Lower lobe of right lung (tissue), 2 donors: ENCODE results near the gene RIPK4. TPM values are rescaled to one million over a fixed set of nuclear protein-coding genes. Genes with fewer than 3 reads are reported as not detected.

Experiments
- ATAC-seq, 2 donors: fragments of 200-7000 bp; cut with Tn5 transposase; one replicate each; pipeline ENCODE4 v1.9.1; 2020 to 2022; ENCODE audit warnings: mild to moderate bottlenecking in 2 of 2, moderate library complexity in 2 of 2
- DNase-seq: peaks from one replicate; pipeline ENCODE4 v3.0.0-alpha.2; 2020
- H3K27ac ChIP-seq: fragments of 200-600 bp; one replicate; pipeline ENCODE4 v1.8.0; 2022
- H3K27me3 ChIP-seq: fragments of 200-600 bp; one replicate; pipeline ENCODE4 v1.8.0; 2022; ENCODE audit warnings: low read depth
- H3K36me3 ChIP-seq: fragments of 200-600 bp; one replicate; pipeline ENCODE4 v1.8.0; 2022; ENCODE audit warnings: mild to moderate bottlenecking
- H3K4me1 ChIP-seq: fragments of 200-600 bp; one replicate; pipeline ENCODE4 v1.8.0; 2022
- H3K4me3 ChIP-seq: fragments of 200-600 bp; one replicate; pipeline ENCODE4 v1.8.0; 2022; ENCODE audit warnings: mild to moderate bottlenecking
- H3K9me3 ChIP-seq: fragments of 200-600 bp; one replicate; pipeline ENCODE4 v1.8.0; 2022
- CTCF ChIP-seq: fragments of 200-600 bp; IDR thresholded peaks from one replicate; pipeline ENCODE4 v1.8.0; 2022; ENCODE audit warnings: antibody characterized with exemption, mild to moderate bottlenecking
- intact Hi-C: fragments of 100-400 bp; cut with DNase I; formaldehyde crosslinking; loops from one replicate; pipeline ENCODE4 v1.11.0; 2022
- total RNA-seq: library from RNA; stranded (reverse); fragmentation: NEBNext Ultra II Directional; extraction: Animal tissue kit (Norgen Biotek cat#: 25700); gene quantifications from one replicate; pipeline ENCODE4 v1.2.1, GENCODE V29; 2021
- donor health status: DM: no; HTN: yes; CAD: no; lungs with severe emphysema.

Gene RIPK4
- total RNA-seq, 1 donor from 2014 or later: 8.7 TPM

- Histone ChIP-seq H3K27me3 (peaks cover 39% of the 10 kb centered on the region), H3K9me3 (no peaks in the 10 kb centered on the region), H3K27ac (no peak overlapping the region), H3K4me3 (no peak overlapping the region), H3K4me1 (peaks cover under 1% of the 10 kb centered on the region), H3K36me3 (no peaks in the 10 kb centered on the region)
- DNase-seq (no peak), ATAC-seq (peak in 1 of 2 donors; percentile 45)
- no peak for TF ChIP-seq CTCF
- intact Hi-C loops: no loop called here
Observed at GRCh38 chr21:41783476-41784180, 16.8 kb upstream of the RIPK4 start.

- no peak for TF ChIP-seq CTCF
- Histone ChIP-seq H3K4me1 (peaks cover 8% of the 10 kb centered on the region), H3K4me3 (no peak overlapping the region), H3K36me3 (no peaks in the 10 kb centered on the region), H3K27ac (no peak overlapping the region), H3K27me3 (peaks cover 49% of the 10 kb centered on the region), H3K9me3 (no peaks in the 10 kb centered on the region)
- intact Hi-C loops: no loop called here
- no peak for DNase-seq
- ATAC-seq: no peak
Observed at GRCh38 chr21:41781050-41781410, 14.2 kb upstream of the RIPK4 start.

- Histone ChIP-seq H3K9me3 (no peaks in the 10 kb centered on the region), H3K36me3 (no peaks in the 10 kb centered on the region), H3K27me3 (peaks cover 51% of the 10 kb centered on the region), H3K4me1 (peaks cover 8% of the 10 kb centered on the region), H3K27ac (no peak overlapping the region), H3K4me3 (no peak overlapping the region)
- no peak for TF ChIP-seq CTCF
- ATAC-seq (no peak), DNase-seq (no peak)
- intact Hi-C loops: no loop called here
Observed at GRCh38 chr21:41780337-41781049, 13.6 kb upstream of the RIPK4 start.

GRCh38 chr21:41779659-41780058 lies 12.8 kb upstream of the RIPK4 start:
- H3K4me1 ChIP-seq: peaks cover 8% of the 10 kb centered on the region
- H3K4me3 ChIP-seq: no peak overlapping the region
- H3K9me3 ChIP-seq: no peaks in the 10 kb centered on the region
- intact Hi-C loops: loop anchor here (10.0 kb wide), 1 partner anchor 165 kb away; no protein-coding TSS in a partner anchor
- H3K27ac ChIP-seq: no peak overlapping the region
- no peaks in the 10 kb centered on the region for H3K36me3 ChIP-seq
- DNase-seq (no peak), ATAC-seq (no peak)
- TF ChIP-seq CTCF: no peak
- peaks cover 52% of the 10 kb centered on the region for H3K27me3 ChIP-seq

- ATAC-seq (peak; percentile 52 to 65), DNase-seq (no peak)
- Histone ChIP-seq H3K9me3 (no peaks in the 10 kb centered on the region), H3K27ac (no peak overlapping the region), H3K4me3 (no peak overlapping the region), H3K4me1 (peaks cover 8% of the 10 kb centered on the region), H3K27me3 (peaks cover 46% of the 10 kb centered on the region), H3K36me3 (no peaks in the 10 kb centered on the region)
- TF ChIP-seq CTCF: no peak
- intact Hi-C loops: loop anchor here (10.0 kb wide), 1 partner anchor 164 kb away; no protein-coding TSS in a partner anchor
Observed at GRCh38 chr21:41778930-41779600, 12.2 kb upstream of the RIPK4 start.
